NCI-H2196 (cell line): ENCODE data around the gene RAD51B.

ENCODE experiments used
- DNase-seq: peaks from one replicate; lab custom pipeline; 2025; ENCODE audit not compliant: unreplicated experiment; lab: John Stamatoyannopoulos, UW

RAD51B gene

DNA sequence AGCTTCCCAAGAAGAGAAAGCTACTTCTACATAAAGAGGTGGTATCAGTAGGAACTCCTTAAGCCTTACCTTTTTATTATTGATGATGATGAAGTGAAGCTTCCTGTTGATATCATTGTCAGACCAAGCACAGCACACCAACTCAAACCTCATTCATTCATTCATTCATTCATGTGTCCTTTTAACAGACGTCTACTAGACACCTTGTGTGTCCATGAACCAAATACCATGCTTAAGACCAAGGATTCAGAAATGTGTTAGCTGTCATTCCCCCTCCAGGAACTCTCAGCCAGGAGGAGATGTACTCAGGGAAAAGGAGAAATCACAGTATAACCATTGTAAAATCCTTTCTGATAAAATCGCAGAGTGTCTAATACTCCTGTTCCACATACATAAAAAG, 778.5 kb downstream of the RAD51B start:
- DNase-seq, result no peak

DNA sequence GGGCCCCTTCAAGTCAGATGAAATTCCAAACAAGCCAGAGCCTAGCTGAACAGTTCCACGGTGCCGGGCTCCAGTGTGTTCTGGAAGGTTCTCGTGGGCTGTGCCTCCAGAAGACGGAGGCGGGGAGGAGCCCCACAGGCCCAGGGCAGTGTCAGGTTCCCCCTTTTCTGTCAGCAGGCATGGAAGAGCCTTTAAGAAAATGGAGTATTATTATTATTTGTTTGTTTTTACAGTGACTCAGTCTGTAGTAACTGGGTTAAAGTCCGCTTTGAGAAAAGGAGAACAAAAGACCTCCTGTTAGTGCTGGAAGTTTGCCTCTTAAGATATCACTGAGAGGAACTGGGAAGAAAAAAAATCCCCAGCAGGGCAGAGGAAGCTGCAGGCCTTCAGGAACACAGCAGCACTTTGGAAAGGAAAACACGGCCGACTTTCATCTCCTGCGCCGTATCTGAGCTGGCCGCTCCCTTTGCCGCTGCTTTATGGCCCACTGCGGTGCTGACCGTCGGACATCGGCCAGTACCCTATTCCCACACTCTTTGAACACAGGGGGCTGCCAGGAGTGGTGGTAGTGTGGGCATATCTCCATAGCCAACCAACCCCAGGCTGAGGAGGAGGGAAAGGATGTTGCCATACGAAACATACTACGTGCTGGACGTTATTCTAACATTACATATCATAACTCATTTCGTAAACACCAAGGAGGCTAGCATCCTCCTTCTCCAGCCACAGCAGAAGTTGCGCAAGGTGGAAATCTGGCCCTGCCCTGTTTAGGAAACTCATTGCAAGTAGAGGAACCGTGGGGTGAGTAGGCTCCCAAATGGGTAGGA, 779.3 kb downstream of the RAD51B start:
- no peak for DNase-seq

DNA sequence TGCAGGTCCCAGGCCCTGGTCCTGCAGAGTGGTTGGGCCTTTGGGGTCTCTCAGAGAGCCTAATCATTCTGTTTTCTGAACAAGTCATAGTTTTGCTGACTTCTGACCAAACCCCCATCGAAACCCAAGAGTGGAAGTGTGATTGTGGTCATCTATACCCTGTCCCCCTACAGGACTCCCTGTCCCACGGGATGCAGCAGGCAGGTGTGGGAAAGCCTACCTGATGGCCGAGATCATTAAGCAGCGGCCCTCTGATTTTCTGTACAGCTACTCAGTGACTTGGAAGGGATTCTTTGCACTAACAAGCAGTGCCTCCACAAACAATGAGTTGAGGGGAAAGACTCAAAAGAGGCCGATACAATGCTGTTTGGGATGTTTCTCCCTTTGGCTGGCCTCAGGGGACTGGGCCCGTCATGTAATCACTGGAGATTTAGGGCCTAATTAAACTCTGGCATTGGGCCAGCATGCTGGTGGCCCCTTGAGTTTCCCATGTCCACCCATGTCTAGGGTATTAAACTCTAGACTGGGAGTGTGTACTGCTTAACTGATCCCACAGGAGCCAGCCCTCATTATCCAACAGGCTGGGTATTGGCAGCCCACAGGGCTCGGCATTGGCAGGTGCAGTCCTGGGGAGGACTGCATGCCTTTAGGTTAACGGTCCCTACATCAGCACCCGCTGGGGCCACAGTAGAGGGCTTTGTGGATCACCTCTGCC, 780.5 kb downstream of the RAD51B start:
- no peak for DNase-seq

DNA sequence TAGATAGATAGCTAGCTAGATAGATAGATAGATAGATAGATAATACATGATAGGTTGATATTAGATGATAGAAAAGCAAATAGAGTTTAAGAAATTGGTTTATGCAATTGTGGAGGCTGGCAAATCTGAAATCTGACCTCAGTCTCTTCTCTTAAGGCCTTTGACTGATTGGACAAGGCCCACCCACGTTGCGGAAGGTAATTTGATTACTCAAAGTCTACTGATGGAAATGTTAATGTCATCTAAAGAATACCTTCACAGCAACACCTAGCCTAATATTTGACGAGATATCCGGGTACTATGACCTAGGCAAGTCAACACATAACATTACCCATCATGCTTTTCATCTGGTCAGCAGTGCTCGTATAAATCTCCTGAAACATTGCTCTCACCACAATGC, 782.9 kb downstream of the RAD51B start:
- no peak for DNase-seq

DNA sequence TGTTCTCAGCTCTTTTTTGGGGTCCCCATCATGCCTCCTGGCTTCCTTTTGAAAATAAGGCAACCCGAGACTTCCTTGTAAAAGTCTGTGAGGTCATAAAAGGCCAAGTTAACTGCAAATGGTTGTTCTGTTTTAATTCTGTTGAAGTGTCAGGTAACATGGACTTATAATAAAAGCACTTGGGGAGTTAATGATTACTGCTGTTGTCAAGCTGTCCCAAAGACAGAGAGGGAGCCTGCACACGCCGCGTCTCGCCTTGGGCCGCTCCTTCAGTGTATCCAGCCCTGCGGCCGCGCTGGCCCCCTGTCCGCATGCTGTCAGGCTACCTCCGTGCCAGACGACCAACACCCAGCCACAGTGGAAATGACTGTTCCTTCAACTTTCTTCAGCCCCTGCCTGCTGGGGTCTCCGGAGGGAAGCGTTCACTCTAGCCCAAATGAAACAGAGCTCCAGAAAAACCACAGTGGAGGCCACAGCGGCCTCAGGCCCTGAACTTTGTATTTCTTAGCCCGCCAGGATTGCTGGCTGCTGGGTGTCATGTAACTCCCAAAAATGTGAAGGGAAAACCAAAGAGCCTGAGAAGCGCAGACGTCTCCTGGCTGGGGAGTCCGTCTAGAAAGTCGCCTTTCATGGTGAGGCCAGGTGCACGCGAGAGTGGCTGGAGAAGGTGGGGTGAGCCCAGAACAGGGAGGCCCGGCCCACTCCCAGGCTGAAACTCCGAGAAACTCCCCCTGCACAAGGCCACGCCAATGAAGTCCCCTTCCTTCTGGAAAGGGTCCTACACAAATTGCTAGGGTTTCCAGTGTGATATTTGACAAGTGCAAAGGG, 784.2 kb downstream of the RAD51B start:
- no peak for DNase-seq

DNA sequence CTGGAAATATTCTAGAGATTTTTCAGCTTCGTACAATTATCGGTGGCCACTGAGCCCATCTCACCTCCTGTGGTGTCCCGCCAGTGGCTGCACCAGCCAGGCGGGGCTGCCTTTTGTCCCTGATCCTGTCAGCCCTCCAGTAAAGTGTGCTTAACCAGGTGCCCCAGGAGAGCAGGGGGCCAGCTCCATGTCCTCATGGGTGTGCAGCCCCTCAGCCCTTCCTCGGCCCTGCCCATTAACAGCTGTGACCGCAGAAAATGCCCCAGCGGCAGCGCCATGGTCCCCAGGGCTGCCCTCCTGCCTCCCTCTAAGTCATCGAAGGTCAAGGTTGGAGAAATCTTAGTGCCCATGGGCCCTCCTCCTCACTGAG, 784.8 kb downstream of the RAD51B start:
- DNase-seq, result no peak

DNA sequence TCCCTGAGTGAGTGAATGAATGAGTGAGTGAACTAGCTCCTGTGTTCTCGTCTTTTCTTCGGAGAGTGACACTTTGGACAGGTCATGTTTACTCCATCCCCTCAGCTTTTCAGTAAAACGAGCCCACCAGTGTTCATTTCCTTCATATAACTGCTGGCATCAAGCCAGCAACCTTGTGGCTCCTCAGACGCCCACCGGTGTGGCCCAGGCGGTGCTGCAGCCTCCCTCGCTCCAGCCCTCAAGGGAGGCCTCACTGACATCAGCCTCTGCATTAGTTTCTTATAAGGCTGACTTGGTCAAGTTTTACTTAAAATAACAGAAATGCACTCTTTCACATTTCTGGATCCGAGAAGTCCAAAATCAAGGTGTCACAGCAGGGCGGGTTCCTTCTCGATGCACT, 785.2 kb downstream of the RAD51B start:
- no peak for DNase-seq

DNA sequence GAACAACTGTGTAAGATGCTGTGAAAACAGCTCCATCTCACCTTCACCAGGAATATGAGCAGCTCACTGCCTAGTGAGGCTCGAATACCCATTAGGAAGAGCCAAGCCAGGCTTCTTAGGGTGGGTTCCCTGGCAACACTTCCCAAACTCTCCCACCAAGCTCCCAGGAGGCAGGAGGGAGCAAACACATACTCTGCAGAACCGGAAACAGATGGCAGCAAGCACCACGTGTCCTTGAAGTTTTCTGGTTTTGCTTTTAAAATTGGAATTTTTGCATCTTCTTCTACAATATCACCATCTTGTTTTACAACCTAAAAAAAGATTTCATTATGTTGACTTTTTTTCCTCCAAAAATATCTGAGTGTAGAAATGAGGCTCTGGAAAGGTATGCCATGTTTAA, 786.6 kb downstream of the RAD51B start:
- DNase-seq, result no peak

DNA sequence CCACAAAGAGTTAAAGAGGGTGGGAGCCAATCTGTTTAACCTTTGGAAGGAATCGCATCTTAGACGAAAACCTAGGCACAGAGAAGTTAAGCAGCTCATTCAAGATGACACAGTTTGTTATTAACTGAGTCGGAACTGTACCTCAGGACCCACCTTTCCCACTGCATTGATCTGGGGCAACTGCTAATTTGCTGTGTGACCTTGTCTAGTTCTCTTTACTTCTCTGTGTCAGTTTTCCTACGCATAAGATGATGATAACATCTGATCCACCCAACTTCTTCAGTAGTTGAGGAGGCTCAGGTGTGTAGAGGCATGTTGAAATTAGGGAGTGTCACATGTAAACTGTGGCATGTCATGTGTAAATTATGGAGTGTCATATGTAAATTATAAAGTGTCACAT, 787.1 kb downstream of the RAD51B start:
- no peak for DNase-seq

DNA sequence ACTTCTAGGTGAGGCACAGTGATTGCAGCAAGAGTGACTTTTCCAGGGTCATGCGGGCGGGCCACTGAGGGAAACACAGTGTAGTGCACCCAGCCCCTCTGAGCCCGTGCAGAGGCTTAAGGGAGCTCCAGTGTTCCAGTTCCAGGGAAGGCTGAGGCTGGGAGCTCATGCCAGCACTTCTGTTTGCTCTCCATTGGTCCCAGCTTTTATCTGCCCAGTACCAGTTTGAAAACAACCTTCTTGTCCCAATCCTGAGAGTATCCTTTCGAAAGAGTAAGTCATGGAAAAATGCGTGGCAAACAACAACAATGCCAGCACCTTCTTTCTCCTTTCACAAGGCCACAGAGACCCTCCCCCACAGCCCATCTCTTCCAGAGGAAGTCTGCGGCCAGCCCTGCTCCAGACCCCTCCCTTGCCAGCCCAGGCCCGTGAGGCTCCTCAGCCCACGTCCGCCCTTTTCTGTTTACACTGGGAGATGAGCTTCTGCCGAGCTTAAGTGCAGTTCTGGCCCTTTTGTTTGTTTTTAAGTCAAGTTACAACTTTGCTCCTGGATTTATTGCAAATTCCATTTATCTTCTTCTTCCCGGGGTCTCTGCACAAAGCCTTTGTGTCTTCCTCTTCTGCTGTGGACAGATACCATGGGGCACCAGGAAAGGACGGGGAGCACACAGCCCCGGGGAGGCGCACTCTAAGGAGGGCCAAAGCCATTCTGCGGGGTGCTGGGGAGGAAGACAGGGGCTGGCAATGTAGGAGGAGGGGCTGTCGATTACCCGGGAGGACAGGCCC, 787.7 kb downstream of the RAD51B start:
- no peak for DNase-seq

DNA sequence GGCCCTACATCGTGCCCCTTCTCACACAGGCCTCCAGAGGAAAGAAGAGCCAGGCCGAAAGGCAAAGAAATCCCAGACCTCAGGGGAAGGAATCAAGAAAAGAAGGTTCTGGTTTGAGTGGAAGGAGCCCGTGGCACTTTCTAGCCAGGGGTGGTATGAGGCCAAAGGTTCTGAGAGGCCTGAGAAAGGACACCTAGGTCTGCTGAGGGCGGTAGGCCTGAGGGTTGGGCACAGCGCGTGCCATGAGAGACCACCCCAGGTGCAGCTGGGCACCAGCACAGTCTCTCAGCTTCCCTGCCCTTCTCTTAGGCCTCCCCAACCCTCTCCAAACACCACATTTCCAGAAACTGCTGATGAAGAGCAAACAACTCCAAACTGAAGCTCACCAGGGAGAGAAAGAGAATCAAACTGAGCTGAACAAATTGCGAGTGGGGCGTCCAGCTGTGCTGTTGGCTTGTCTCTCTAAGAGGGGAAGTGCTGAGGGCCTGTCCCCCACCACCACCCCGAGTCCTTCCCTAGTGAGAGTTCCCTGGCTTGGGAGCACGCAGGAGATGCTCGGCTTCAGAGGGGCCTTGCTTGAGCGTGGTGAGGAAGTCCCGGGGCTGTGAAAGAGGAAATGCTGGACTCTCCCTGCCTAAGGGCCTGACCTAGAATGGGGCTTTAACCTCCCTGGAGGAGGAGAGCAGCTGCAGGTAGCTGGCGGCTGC, 788.4 kb downstream of the RAD51B start:
- no peak for DNase-seq

DNA sequence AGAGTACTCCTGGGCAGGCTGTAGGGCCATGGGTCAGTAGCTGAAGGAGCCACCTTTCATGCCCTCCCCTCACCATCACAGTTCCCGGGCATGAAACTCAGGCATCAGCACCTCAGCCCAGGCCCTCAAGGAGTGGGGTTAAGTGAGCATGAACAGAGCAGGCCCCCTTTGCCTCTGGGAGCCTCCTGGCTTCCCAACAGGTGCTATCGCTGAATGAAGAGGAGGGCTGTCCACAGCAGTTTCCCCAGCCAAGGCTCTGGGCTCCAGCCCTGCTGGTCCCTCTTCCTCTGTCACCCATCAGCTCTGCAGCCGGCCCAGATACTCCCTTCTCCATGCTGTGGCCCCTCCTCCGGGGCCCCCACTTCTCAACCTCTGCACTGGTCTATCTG, 789.0 kb downstream of the RAD51B start:
- DNase-seq, result no peak

DNA sequence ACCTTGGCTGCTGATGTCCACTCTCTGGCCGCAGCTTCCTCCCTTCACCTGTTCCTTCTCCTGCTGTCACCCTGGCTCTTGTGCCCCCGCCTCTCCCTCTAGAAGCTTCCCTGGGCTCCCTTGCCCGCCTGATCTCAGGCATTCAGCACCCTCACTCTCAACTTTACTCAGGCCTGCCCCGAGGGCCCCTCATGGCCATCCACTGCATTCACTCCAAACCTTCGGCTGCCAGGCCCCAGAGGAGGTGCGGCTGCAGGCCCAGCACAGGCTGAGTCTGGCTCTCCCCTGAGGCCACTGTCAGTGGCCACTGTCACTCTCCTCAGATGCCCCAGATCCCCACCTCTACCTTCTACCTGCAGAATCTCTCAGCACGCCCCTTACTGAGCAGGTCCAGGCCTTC, 789.4 kb downstream of the RAD51B start:
- no peak for DNase-seq

DNA sequence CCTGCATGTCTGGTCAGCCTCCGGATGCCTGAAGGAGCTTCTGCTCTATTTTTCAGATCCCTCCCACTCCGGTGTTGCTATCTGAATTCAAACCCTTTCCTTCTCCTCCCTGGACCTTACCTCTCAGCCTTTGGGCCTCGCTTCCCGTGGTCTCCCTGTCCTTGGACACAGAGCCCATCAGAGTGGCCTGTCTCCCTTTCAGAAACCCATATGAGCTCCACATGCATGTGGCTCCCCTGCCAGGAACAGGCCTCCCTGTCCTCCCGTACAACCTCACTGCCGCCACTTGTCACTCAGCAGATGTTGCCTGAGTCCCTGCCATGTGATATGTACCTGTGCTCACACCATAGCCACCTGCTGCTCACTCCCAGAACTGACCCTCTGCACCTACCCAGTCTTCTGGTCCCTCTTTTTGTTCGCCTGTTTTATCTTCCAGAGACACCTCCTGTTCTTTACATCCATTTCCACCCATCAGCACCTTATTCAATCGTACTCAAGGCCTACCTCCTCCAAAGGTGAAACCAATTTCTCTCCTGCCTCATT, 790.7 kb downstream of the RAD51B start:
- DNase-seq, result no peak

DNA sequence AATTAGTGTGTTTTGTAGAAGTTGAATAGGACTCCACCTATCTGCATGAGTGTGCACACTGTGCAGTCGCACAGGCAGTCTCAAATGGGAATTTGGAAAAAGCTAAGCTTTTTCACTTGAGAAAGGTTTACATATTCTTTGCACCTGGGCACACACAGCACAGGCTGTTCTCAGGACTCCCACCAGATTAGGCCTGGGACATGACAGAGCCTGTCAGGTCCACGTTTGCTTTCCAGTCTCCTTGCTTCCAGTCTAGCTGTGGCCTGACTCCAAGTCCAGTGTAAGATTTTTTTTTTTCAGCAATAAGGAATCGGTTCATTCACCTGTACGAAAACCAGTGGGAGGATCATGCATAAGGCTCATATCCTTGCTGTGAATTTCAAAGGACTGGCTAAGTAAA, 792.0 kb downstream of the RAD51B start:
- no peak for DNase-seq

DNA sequence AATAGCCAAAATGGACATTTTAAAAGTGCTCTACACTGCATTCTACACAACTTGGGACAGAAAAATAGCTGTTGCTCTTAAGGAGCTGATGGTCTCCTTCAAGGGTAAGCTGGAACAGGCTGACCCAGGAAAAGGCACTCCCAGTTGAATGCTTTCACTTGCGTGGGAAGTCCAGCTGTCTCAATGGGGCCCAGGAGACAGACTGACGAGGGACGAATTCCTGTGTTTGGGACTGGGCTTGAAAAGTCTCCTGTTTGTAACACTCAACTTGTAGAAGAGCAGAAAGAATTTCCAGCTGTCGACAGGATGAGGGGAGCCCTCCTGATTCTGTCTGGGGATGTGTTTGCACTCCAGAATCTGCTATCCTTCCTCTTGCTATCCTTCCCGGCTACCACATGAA, 792.5 kb downstream of the RAD51B start:
- no peak for DNase-seq

DNA sequence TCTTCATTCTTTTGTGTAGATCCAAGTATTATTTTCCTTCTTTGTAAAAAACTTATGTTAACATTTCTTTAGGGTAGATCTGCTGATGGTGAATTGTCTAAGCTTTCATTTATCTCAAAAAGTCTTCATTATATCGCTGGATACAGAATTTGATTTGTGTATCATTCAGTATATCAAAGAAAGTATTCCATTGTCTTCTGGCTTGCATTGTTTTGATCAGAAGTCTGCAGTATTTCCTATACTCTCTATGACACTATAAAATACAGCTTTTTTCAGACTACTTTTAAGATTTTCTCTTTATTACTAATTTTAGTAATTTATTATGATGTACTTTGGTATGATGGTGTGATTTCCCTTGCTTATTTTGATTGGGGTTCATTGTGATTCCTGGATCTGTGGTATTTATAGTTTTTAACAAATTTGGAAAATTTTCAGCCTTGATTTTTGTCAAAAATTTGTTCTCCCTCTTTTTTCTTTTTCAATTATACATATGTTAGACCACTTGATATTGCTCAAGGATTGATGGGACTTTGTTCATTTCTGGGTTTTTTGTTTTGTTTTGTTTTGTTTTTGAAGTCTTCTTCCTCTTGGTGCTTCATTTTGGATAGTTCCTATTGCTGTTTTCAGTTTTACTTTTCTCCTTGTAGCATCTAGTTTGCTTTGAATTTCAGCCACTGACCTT, 796.8 kb downstream of the RAD51B start:
- DNase-seq, result peak; percentile 10

DNA sequence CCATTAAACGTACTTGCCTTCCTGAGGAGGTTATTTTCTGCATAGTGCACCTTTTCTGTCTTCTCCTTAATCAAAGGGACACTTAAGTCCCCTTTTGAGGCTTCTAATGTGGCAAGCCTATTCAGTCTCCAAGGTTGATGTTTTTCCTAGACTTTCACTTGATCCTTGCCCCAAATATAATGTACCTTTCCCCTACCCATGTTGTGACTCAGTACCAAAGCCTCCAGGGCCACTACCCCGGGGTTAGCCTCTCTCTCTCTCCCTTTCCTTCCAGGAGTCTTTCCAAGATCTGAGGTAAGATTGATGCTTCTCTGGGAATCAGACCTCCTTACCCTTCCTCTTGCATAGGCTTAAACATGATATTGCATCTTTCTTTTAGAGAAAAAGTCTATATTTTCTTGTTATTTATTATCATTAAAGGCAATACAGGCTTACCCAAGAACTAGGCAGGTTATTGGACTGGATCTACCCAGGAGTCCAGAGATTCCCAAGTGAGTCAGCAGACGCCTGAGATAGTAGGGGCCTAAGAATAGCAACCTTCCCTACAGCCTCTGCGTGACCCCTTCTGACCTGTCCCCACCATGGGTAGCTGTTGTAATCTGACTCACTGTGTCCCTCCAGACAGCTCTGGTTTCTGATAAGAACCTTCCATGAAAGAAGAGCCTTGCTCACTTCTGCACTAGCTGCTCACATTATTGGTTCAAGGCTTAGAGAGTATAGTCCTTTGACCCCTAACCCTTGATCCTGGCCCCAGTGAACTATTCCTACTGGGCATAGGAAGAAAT, 800.4 kb downstream of the RAD51B start:
- no peak for DNase-seq
